Ovary (tissue), 9 donors: ENCODE results near the gene HCFC2. TPM values are rescaled to one million over a fixed set of nuclear protein-coding genes. Genes with fewer than 3 reads are reported as not detected.

Source experiments
- DNase-seq, 5 donors: peaks; one replicate each; pipeline ENCODE4 v3.0.0-alpha.2; 2019 to 2020
- H3K27ac ChIP-seq, 2 donors: fragments of 200-600 bp; one replicate each; pipeline versions ENCODE4 v1.5.1 to v1.8.0; 2019 to 2022
- H3K27me3 ChIP-seq: fragments of 200-600 bp; one replicate; pipeline ENCODE4 v1.8.0; 2022
- H3K36me3 ChIP-seq: fragments of 200-600 bp; sonication (generic); one replicate; pipeline ENCODE4 v1.5.1; 2019
- H3K4me1 ChIP-seq: one replicate; pipeline ENCODE4 v1.8.1; 2013; ENCODE audit warnings: mild to moderate bottlenecking, moderate library complexity; ENCODE audit not compliant: insufficient read depth
- H3K4me3 ChIP-seq: fragments of 200-600 bp; sonication (generic); one replicate; pipeline ENCODE4 v1.5.1; 2017
- H3K9me3 ChIP-seq, 2 donors: fragments of 200-600 bp in 1 of 2; sonication (generic) in 1 of 2; one replicate each; pipeline versions ENCODE4 v1.5.1 to v1.8.1; 2013 to 2019; ENCODE audit warnings: mild to moderate bottlenecking in 1 of 2, moderate library complexity in 1 of 2
- EP300 ChIP-seq: sonication (generic); formaldehyde crosslinking; IDR thresholded peaks from one replicate; pipeline ENCODE4 v1.6.1; 2017; ENCODE audit warnings: antibody characterized with exemption
- POLR2A ChIP-seq: fragments of 450-650 bp; IDR thresholded peaks from one replicate; pipeline ENCODE4 v1.6.1; 2017; ENCODE audit warnings: antibody characterized with exemption, mild to moderate bottlenecking, moderate library complexity
- WGBS, 3 donors: extraction: QIAGEN DNeasy Blood & Tissue Kit in 1 of 3; methylation state at CpG; one replicate each; pipeline versions ENCODE4 v1.1.5 to v1.1.7; 2013 to 2017; 5-methylcytosine and 5-hydroxymethylcytosine counted together
- intact Hi-C, 4 donors: fragments of 100-400 bp; cut with DNase I; formaldehyde crosslinking; loops; one replicate each; pipeline versions ENCODE4 v1.11.0 to v1.15.1; 2022 to 2023
- polyA plus RNA-seq, 2 donors: library from polyadenylated mRNA; stranded (reverse); fragments of 200-250 nt in 1 of 2; fragments of 350-450 nt in 1 of 2; fragmentation: Illumina TruSeq in 1 of 2; extraction: RNeasy Lipid Tissue Mini Kit (QIAGEN cat#74804) in 1 of 2; gene quantifications; one replicate each; pipeline ENCODE4 v1.2.3, GENCODE V29; 2013 to 2014
- small RNA-seq: library from RNA; depleted of rRNA; stranded (forward); fragments of <200 nt; gene quantifications from one replicate; pipeline ENCODE3, GENCODE V24; 2016
- total RNA-seq, 7 donors: library from RNA; depleted of rRNA in 2 of 7; stranded (reverse); fragments of >200 nt in 2 of 7; fragmentation: NEBNext Ultra II Directional in 3 of 7; extraction: Animal tissue kit (Norgen Biotek cat#: 25700) in 3 of 7; gene quantifications; one replicate each; pipeline versions ENCODE4 v1.1.0 to v1.2.4, GENCODE V29; 2016 to 2023
- TF ChIP-seq, protein P1 (sequence below), 3 donors: fragments of 450-650 bp in 2 of 3; fragments of 200-600 bp in 1 of 3; IDR thresholded peaks; one replicate each; pipeline versions ENCODE4 v1.5.1 to v1.8.0; 2016 to 2022; ENCODE audit warnings: antibody characterized with exemption in 3 of 3, mild to moderate bottlenecking in 1 of 3
- donor health status: DM: no; HTN: no; CAD: no; lungs with moderate emphysema.
- donor health status: DM: no; HTN: no; CAD: no.
- donor health status: Bipolar disorder and iron deficiency.
- donor health status: DM: yes; HTN: yes; CAD: no.
- donor health status: DM: no; HTN: no; CAD: no.
- donor health status: DM: yes; HTN: yes; CAD: no.

The HCFC2 gene
- total and polyA plus RNA-seq, 9 donors: 8.8 to 24.6 (median 20.7) TPM

DNA sequence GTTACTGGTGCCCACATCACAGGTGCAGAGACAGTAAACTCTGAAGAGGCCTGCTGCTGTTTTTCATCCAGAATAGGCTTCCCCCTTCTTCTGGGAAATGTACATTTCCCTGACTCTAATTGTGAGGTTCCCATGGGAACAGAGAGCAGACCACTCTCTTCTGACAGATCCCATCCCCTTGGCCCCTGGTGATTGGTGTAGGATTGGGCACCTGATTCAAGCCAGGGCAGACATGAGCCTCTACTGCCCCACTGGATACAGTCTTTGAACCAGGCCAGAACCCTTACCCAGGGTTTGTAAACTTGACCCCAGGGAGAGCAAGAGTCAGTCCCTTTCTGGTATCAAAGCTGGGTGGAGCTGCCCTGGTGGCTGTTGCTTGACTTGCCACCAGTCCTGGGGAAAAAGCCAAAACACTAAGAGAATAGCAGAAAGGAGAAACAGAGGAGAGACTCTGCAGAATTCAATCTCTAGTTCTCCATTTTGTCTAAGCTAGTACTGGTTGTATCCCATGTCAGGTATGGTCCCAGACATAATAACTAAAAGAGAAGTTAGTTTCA lies 88.4 kb downstream of the HCFC2 start:
- intact Hi-C loops: no loop called here
- Histone ChIP-seq H3K4me3 (no peak overlapping the region), H3K27ac (no peak overlapping the region), H3K27me3 (no peaks in the 10 kb centered on the region), H3K36me3 (no peaks in the 10 kb centered on the region), H3K4me1 (no peaks in the 10 kb centered on the region), H3K9me3 (no peaks in the 10 kb centered on the region)
- no peak for DNase-seq
- no peak for TF ChIP-seq POLR2A
- TF ChIP-seq, protein P1, sequence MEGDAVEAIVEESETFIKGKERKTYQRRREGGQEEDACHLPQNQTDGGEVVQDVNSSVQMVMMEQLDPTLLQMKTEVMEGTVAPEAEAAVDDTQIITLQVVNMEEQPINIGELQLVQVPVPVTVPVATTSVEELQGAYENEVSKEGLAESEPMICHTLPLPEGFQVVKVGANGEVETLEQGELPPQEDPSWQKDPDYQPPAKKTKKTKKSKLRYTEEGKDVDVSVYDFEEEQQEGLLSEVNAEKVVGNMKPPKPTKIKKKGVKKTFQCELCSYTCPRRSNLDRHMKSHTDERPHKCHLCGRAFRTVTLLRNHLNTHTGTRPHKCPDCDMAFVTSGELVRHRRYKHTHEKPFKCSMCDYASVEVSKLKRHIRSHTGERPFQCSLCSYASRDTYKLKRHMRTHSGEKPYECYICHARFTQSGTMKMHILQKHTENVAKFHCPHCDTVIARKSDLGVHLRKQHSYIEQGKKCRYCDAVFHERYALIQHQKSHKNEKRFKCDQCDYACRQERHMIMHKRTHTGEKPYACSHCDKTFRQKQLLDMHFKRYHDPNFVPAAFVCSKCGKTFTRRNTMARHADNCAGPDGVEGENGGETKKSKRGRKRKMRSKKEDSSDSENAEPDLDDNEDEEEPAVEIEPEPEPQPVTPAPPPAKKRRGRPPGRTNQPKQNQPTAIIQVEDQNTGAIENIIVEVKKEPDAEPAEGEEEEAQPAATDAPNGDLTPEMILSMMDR (IDR thresholded peaks at IDR 0.05): no peak
- no peak for TF ChIP-seq EP300

DNA sequence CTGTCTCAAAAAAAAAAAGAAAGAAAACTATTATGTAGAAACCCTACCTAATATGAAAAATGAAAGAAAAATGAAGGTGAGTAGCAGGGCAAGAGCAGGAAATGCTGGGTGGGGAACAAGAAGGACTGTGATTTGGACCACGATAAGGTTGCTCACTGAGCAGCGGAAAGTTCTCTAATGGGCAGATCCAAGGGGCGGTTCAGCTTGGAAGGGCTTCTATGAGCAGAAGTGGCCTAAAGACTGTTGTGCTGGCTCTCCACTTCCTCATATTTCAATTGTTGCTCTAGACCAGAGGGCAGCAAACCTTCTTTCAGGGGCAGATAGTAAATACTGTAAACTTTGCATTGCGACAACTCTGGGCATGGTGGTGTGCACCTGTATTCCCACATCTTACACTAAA lies 90.0 kb downstream of the HCFC2 start:
- WGBS, 3 donors: 80 to 94% (median 82%) methylated on average over 4 of the region's 4 CpGs
- no peaks in the 10 kb centered on the region for H3K36me3 ChIP-seq
- intact Hi-C loops: no loop called here

DNA sequence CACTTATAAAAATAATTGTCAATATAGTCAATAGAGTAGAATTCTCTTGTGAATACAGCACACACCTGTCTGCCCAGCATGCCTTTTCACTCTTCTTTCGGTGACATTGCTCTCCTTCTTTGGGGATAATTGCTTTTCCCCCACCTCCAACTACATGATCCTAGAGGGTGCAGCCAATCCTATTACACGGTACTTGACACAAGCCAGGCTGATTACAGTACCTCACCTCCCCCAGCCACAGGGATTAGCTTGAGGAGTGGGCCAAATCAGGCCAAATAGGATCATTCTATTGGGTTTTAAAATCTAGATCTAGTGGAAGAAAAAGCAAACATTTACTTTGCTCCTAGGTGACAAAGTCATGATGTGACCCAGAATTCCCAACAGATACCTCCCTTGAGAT lies 90.5 kb downstream of the HCFC2 start:
- H3K27me3 ChIP-seq: no peaks in the 10 kb centered on the region
- WGBS, 3 donors: 47 to 67% (median 64%) methylated on average over 2 of the region's 2 CpGs
- no peak for TF ChIP-seq POLR2A
- TF ChIP-seq, protein P1 (IDR thresholded peaks at IDR 0.05): no peak
- no peak for TF ChIP-seq EP300
- H3K4me1 ChIP-seq: no peaks in the 10 kb centered on the region
- no peak overlapping the region for H3K27ac ChIP-seq
- intact Hi-C loops: no loop called here
- H3K36me3 ChIP-seq: no peaks in the 10 kb centered on the region
- no peaks in the 10 kb centered on the region for H3K9me3 ChIP-seq
- H3K4me3 ChIP-seq: no peak overlapping the region
- no peak for DNase-seq

More for the DNA sequence above, 90.0 kb downstream of the HCFC2 start:
- no peak overlapping the region for H3K27ac ChIP-seq
- no peak for DNase-seq
- H3K9me3 ChIP-seq: no peaks in the 10 kb centered on the region
- TF ChIP-seq EP300 (no peak), POLR2A (no peak)
- TF ChIP-seq, protein P1 (IDR thresholded peaks at IDR 0.05): no peak
- no peaks in the 10 kb centered on the region for H3K4me1 ChIP-seq
- H3K4me3 ChIP-seq: no peak overlapping the region
- H3K27me3 ChIP-seq: no peaks in the 10 kb centered on the region

Small RNA genes lying within 50 kb of the gene (small RNA-seq; reads per million reads assigned to genes)
- gene RNA5SP370: not detected

Other genes starting within 250 kb of the HCFC2 start
- 1 to 10 TPM; 4.6 to 9.3 (median 7.5) TPM for gene NT5DC3, start 223.3 kb upstream of the HCFC2 start, total RNA-seq
- gene NT5DC3, start 223.3 kb upstream of the HCFC2 start, polyA plus RNA-seq: 1 to 10 TPM; 1.8 to 3.5 TPM
- 100 to 1,000 TPM; 217 to 777 (median 442) TPM for gene HSP90B1, start 134.1 kb upstream of the HCFC2 start, total RNA-seq
- gene HSP90B1, start 134.1 kb upstream of the HCFC2 start, polyA plus RNA-seq: 100 to 1,000 TPM; 326 to 626 TPM
- 10 to 100 TPM; 13.7 to 24.2 (median 19.6) TPM for gene TDG, start 98.7 kb upstream of the HCFC2 start, total RNA-seq
- 10 to 100 TPM; 10.7 to 16.3 TPM for gene TDG, start 98.7 kb upstream of the HCFC2 start, polyA plus RNA-seq
- 10 to 100 TPM; 21.1 to 38.4 (median 32.9) TPM for gene GLT8D2, start 14.3 kb upstream of the HCFC2 start, total RNA-seq
- 10 to 100 TPM; 45.8 to 65.2 TPM for gene GLT8D2, start 14.3 kb upstream of the HCFC2 start, polyA plus RNA-seq
- 10 to 100 TPM; 23.7 to 38.7 (median 29.5) TPM for gene NFYB, start 73.7 kb downstream of the HCFC2 start, total RNA-seq
- 10 to 100 TPM; 25.4 to 39.1 TPM for gene NFYB, start 73.7 kb downstream of the HCFC2 start, polyA plus RNA-seq
- 100 to 1,000 TPM in 2 of 7 donors, 10 to 100 TPM in 5; 70.5 to 157 (median 77.4) TPM for gene TXNRD1, start 151.2 kb downstream of the HCFC2 start, total RNA-seq
- 10 to 100 TPM; 45.0 to 86.9 TPM for gene TXNRD1, start 151.2 kb downstream of the HCFC2 start, polyA plus RNA-seq
- 10 to 100 TPM in 2 of 7 donors, 1 to 10 TPM in 5; 5.2 to 23.4 (median 7.3) TPM for gene EID3, start 239.2 kb downstream of the HCFC2 start, total RNA-seq
- 1 to 10 TPM; 3.0 to 6.0 TPM for gene EID3, start 239.2 kb downstream of the HCFC2 start, polyA plus RNA-seq